NOMO-1 (cell line): ENCODE measurements around the gene KCNIP4.
A peak's percentile ranks its signal among the peaks of the same experiment; 100 is the strongest.

ENCODE experiments used
- DNase-seq, 2 experiments: peaks; one replicate each; lab custom pipeline; 2025; ENCODE audit not compliant: unreplicated experiment in 2 of 2; lab: John Stamatoyannopoulos, UW

The KCNIP4 gene

DNA sequence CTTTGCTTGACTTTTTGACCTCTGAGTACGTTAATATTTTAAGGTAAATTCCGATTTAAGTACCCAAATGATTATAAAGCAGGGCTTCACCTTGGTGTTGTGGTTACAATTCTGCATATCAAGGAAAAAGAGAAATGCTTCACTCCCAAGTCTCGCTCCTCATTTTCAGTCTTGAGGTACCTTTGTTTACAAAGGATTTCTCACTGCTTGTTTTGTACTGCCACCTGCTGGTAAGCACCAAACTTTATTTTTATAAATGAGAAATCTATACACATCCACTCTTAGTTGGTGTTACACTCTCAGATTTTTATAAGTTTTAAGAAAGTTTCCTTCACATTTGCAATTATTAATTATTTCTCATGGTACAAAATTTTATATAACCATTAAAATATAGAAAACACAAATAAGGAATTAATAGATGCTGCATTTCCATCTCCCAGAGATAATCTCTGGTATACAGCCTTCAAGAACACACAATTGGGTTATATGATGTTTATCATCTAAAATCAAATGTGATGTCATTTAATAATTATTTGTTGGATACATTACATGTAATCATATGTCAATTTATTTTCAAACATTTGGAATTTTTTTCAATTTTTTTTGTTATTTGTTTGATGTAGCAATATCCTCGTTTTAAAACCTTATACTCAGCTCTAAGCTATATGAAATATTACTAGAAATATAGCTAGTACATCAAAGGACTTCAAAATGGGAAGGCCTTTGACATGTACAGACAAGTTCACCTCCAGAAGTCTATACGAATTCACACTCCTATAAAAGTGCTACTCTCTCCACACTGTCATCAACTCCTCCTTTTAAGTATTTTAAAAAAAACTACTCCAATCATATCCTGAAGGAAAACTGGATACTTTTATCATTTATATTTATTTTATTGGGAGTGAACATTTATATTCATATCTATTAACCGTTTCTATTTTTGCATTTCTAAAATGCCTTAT is 179.9 kb downstream of the KCNIP4 start:
- DNase-seq, result peak in 1 of 2 experiments; percentile 35

DNA sequence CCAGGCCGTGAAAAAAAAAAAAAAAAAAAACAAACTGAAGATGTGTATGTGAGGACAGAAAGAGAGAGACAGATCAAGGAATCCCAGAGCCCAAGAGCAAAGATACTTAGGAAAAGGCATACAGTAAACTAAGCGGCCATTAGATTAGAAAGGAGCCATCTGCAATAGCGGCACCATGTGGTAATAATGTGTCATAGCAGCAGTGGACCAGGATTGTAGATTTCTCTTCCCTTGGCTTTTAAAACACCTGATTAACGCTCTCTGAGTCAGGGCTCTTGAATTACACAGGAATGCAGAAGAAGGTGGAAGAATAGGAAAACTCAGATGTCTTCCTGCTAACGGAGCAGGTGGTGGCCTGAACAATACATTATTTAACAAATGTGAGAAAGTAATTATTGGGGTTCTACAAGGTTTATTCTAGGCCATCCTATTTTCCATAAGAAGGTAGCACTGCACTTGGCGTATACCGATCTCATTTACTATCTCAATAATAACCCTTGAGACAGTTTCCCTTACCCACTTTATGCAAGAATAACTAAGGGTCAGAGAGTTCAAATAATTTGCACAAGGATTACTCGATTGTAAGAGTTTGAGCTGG is 182.7 kb downstream of the KCNIP4 start:
- DNase-seq, result peak in 1 of 2 experiments; percentile 18

DNA sequence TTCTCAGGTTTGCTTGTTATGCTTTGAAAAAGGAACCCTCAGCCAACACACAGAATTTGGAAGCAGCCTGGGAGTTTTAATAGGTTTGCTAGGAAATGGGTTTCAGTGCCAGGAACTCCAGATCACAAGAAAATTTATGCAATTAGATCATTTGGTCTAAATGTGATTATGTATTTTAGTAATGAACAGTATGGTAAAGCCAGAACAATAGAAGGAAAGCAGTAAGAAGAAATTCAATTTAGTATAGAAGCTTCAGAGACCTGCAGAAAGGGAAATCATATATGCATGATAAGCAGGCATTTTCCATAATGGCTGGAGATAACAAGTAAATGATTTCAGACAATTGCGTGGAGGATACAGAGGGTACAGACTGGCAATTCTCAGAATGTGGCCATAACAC is 184.7 kb downstream of the KCNIP4 start:
- no peak for DNase-seq

DNA sequence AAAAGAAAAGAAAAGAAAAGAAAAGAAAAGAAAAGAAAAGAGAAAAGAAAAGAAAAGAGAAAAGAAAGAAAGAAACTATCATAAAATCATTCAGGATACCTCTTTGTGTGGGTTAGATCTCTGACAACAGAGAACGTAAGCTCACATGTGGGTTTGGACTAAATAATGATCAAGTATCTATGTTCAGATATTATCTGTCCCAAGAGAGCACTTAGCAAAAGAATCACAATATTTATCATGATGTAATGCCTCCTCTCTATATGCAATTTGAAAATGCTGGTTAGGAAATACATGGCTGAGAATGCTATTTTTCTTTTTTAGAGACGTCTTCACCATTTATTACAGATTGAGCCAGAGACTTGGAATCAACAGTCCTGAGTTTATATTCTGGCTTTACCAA is 191.3 kb downstream of the KCNIP4 start:
- DNase-seq, result no peak

DNA sequence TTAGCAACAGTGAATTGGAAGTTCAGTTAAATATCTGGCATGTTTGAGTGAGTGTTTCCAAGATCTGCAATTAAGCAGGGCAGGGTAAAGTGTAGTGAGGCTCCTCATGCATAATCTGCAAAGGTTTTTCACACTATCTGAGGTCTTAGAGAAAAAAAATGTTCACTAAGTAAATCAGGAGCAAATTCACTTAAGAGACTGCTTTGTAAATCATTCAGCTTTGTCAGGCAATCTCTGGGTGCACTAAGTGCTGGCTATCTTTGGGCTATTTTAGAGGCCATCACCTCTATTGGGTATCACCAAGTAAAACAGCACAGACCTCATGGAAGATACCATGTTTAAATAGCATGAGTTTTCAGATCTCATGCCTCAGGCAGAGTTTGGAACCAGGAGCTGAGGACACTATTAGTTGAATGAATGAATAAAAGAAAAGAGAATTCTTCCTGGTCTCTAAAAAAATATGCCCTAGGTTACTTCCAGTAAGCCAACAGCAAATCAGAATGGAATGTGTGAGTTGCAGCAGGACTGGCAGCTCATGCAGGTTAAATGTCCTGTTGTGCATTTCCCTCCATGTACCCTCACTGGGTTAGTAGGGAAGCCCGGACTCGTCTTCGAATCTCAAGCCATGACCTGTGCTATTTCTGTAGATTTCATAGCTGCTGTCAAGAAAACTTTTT is 195.3 kb downstream of the KCNIP4 start:
- DNase-seq, result no peak

DNA sequence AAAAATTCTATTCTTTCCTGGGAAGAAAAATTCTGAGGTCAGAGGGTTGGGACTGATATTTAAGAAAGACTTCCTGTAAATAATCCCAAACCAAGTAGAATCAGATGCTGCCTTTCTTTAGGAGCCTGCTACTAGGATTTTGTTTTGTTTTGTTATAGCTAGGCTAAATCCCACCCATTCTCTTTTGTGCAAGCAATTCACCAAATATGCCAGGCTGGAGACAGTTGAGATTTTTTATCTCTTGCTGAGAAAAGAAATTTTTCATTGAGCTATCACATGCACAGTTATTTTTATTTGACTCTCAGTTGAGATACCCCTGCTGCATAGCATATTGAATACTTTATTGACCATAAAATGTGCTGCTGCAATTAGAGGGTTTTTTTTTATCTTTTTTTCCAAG is 196.0 kb downstream of the KCNIP4 start:
- DNase-seq, result no peak

DNA sequence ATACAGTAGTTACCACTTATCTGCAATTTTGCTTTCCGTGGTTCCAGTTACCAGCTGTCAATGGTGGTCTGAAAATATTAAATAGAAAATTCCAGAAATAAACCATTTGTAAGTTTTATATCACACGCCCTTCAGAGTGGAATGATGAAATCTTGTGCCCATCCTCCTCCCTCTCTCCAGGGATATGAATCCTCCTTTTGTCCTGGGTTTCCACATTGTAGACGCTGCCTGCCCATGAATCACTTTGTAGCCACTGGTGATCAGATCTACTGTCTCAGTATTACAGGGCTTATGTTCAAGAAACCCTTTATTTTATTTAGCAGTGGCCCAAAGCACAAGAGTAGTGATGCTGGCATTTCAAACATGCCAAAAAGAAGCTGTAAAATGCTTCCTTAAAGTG is 198.6 kb downstream of the KCNIP4 start:
- DNase-seq, result no peak

DNA sequence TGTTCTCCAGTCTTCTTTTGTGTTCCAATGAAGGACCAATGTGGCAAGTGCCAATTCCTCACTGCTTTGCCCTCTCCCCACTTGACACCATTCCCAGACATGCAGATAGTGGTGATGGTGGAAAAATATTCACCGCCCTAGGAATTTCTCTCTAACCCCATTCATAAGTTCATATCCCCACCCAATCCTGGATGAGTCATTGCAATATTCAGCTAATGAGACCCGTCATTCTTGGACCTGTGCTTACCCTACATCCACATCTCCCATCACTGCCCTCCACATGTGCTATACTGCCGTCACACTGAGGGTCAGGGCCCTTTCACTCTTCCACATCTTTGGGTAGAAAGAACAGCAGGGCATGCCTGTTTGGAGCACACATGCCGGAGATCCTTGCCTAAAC is 199.2 kb downstream of the KCNIP4 start:
- DNase-seq, result no peak

DNA sequence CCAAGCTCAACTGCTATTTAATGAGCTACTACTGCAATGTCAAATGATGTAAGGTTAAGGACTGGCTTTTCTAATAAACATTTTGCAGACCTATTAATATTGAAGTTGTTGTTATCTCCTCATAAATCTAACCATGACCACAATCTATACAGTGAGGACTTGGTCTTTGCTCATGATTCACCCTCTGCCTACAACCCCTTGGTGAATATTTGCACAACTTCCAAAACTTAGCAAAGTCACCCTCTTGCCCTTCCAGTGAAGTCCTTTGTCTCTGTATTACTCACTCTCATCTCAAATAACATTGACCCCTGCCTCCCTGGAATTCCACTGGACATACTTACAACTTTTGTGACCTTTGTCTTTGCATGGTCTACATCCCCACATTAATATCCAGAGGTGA is 204.5 kb downstream of the KCNIP4 start:
- no peak for DNase-seq

DNA sequence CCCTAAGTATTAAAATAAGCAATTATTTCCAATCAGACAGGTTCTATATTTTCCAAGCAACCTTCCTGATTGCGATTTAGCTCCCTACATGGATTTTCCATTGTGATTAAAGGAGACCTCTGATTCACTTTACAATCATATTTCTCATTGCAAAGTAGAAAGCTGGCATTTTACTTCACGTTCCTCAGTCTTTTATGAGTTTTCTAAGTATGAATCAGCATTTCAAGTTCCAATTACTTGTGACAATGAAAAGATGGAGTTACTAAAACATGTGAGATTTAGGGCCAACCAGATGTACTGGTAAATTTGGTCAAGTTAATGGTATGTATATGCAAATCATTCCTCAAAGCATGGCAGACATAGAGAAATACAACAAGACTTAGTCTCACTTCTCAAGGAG is 206.2 kb downstream of the KCNIP4 start:
- DNase-seq, result no peak

DNA sequence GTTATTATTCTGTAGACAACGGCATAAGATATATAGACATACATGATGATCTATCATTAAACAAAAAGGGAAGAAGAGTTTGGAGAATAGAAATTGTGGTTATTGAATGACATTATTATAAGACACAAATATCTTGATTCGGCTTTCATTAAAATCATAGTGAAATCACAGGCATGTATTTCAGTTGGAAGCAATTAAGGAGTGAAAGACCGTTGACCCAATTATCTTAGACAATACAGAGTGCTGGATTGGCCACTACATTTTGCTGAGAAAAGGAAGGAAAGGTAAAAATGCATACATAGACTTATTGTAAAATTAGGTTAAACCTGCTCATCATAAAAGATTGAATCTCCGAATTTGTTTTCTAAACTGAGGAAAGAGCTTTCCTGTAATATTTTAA is 209.8 kb downstream of the KCNIP4 start:
- DNase-seq, result no peak

DNA sequence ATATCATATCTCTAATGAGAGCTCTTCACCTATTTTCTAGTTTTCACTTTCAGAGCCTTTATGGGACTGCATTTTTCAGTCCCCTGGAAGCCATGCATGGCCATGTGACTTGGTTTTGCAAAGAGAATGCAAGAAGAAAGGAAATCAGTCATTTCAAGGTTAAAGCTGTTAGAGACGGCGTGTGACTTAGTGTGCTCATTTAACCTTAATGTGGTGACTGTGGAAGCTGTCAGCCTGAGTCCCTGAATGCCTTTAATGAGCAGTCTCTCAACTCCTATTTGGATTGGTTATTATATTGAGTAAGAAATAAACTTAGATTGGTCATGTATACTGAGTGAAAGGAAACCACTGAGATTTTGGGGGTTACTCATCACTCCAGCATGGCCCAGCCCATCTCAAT is 212.7 kb downstream of the KCNIP4 start:
- DNase-seq, result no peak

DNA sequence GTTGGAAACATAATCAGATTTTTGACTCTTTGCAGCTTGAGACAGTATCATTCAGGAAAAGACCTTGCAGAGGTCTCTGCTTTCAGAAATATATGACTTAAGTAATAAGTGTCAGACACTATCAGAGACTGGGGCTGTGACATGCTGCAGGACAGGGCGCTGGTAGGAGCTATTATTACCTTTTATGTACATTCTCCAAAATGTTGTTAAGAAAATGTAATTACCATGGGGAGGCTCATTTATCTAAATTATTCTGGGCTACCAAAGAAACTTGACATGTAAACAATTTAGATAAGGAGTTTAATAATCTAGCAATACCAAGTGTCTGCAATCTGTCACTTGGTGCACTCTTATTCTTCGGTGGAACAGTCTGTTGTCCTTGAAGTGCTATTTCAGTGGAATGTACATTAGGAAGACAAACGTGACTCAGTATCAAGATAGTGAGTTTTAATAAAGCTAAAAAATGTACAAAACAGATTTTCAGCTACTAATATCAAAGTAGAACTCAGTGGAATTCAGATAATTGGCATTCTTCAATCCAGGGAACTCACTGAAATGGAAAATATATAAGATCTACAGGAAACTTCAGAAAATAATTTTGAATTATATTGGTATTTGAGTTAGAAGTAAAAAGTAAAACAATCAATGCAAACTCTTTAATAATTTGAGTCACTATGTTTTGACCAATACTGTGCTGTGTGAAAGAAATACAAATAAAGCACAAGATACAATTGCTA is 214.5 kb downstream of the KCNIP4 start:
- DNase-seq, result no peak

DNA sequence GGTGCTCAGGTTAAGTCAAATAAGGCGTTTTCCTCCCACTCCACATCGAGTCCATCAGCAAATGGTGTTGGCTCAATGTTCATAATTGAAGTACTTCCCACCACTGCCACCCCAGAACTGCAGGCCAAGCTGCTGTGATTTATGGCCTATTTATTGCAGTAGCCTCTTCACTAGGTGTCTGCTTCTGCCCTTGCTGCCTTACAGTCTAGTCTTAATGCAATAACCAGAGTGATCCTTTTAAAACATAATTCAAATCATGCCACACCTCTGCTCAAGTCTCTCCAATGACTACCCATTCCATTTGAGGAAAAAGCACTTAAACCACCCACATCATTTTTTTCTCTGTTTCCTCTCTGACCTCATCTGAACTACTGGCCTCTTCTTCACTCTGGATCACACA is 220.3 kb downstream of the KCNIP4 start:
- no peak for DNase-seq

DNA sequence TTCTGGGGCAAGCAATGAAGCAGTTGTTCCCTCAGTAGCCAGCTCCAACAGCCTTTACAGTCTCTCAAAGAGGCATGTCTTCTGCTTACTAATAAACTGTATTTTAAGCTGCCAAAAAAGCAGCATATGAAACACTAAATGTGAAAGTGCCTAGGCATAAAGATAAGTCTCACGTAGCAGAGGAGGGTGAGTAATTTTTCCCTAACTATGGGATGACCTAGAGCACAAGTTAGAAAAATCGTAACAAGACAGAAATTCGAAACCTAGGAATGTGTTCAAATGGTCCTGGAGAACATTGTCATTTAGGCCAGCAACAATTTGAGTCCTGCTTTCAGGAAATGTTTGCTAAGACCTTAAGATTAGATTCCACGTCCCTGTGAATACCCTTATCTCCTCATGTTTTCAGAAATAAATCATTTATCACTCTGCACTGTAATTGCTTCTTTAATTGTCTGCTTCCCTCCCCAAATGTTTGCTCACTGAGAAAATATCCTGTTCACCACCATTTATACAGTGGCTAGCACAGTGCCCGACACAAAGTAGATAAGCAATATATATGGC is 222.2 kb downstream of the KCNIP4 start:
- no peak for DNase-seq

DNA sequence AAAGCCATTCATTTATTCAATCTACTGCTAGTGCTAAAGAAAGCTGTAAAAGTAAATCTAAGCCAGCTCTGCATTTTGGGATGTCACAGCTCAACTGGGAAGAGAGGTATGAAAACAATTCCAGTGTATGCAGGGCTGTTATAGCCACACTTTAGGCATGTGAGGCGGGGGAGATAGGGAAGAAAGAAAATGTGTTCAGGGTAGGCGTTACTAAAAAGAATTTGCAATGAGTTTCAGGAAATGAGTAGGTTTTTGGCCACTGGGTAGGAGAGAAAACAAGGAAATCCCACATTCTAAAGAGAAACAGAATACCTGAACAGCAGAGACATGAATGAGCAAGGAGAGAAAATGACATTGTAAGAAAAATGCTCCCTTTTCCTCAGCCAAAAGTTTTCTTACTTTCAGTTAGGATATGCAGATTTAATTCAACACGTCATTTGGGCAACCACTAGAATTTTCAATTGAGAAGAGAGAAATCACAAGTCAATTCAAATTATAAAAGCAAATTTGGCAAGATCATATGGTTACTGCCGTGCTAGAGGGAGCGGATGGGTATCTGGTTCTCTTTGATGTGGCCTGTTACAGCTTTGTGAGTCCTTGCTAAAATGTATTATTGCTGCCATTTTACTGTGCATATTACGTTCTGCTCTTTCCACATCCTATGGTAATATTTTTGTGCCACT is 226.3 kb downstream of the KCNIP4 start:
- no peak for DNase-seq

DNA sequence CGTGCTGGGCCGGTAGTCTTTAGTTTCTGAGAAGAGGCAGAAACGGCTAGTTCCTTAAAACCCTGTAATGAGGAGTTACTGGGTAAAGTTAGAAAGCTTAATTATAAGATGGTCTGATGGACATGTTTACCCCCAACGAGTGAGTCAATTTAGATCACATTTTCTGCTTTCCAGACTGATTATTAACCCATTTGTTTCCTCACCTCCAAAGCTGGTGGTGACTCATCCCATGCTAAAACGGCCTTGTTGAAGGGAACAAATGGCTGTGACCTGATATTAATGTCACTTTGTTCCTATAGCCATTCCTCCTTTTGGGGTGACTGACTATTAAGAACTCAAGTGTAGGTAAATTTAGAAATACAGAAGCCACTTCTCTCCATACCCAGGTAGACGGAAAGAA is 232.0 kb downstream of the KCNIP4 start:
- no peak for DNase-seq

DNA sequence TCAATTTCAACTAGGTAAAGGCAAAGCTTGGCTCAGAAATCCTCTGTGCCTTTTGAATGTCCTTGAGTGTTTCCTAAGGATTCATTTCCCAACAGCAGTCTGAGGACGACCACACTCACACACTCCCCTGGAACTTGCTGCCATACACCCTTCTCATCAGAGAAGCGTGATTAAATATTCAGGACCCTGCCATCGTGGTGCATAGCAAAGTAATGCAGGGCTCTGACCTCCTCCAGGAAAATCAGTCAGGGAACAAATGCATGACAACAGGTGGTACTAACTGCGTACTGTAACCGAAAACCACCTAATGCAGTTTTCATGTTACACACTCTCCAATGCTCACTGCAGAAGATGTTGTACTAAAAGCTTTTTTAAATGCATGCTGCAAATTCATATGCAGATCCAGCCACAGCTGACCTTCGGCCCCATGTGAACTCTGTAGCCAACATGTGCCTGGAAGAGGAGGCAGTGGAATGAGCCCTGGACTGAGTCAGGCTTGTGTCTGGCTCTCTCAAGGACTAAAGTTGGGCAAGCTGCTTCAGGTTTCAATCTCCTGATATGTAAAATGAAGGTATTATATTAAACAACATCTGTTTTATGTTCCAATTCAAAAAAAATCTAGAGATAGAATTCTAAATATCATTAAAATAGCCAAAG is 238.3 kb downstream of the KCNIP4 start:
- no peak for DNase-seq

DNA sequence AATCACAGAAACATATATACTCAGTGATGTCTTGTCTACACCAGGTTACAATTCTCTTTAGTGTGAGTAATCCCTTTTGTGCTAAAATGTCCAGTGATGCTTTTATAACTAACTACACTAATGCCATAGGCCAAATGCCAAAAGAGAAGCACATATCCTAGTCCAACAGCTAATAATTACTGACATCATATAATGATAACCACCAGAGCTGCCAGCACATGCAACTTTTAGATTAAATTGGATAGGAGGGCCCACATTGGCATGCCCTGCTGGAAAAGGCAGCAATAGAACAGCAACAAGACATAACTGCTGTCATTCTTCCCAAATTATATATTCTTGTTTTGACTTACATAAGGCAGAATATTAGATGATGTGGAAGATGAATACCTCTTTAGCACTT is 238.8 kb downstream of the KCNIP4 start:
- DNase-seq, result no peak

DNA sequence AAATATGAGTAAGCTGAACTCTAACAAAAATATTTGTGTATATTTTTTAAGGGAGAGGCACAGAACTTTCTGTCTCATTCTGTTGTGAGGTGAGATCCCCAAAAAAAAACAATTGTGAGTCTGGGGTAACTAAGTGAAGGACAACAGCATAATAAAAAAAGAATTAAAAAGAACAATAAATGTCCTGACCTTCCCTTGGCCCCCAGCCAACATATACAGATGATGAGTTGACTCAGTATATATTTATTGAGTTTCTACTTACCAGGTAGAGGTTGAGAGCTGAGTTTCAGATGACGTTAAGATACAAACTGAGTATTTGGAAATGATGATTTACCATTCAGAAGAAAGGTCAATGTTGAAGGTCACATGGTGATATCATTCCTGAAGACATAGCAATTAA is 239.5 kb downstream of the KCNIP4 start:
- no peak for DNase-seq
